Thyroid gland (tissue), 4 donors: ENCODE data around the gene TRIM72. TPM values are rescaled to one million over a fixed set of nuclear protein-coding genes. Genes with fewer than 3 reads are reported as not detected.
A peak's percentile ranks its signal among the peaks of the same experiment; 100 is the strongest.
"Not testable (repeated sequence)": the region's sequence is repeated elsewhere in the genome, so short reads cannot be mapped to it uniquely, and the experiment has no call there.

Experiments used
- DNase-seq, 2 donors: peaks; one replicate each; pipeline ENCODE4 v3.0.0-alpha.2; 2019
- H3K27ac ChIP-seq, 3 donors: fragments of 200-600 bp; sonication (generic); 1 replicate in 2 of 3; 2 replicates in 1 of 3; pipeline ENCODE4 v1.5.1; 2016 to 2019; ENCODE audit warnings: mild to moderate bottlenecking in 1 of 3, moderate library complexity in 1 of 3
- H3K27me3 ChIP-seq: fragments of 200-600 bp; sonication (generic); one replicate; pipeline ENCODE4 v1.5.1; 2019
- H3K36me3 ChIP-seq, 2 donors: fragments of 200-600 bp; sonication (generic); one replicate each; pipeline ENCODE4 v1.5.1; 2016 to 2019
- H3K4me1 ChIP-seq, 2 donors: fragments of 200-600 bp; sonication (generic); one replicate each; pipeline ENCODE4 v1.5.1; 2017 to 2019
- H3K4me3 ChIP-seq, 3 donors: fragments of 200-600 bp; sonication (generic); replicated peaks in 1 of 3; 1 replicate in 2 of 3; 2 replicates in 1 of 3; pipeline ENCODE4 v1.5.1; 2016; ENCODE audit warnings: mild to moderate bottlenecking in 1 of 3
- H3K9me3 ChIP-seq: fragments of 200-600 bp; sonication (generic); one replicate; pipeline ENCODE4 v1.5.1; 2017
- POLR2A ChIP-seq, 2 donors: fragments of 450-650 bp; IDR thresholded peaks; one replicate each; pipeline ENCODE4 v1.6.1; 2017; ENCODE audit warnings: antibody characterized with exemption in 2 of 2, mild to moderate bottlenecking in 2 of 2, moderate library complexity in 1 of 2
- WGBS, 2 donors: methylation state at CpG; one replicate each; pipeline ENCODE4 v1.1.5; 2017; 5-methylcytosine and 5-hydroxymethylcytosine counted together
- intact Hi-C: fragments of 100-400 bp; cut with DNase I; formaldehyde crosslinking; loops from one replicate; pipeline ENCODE4 v1.15.1; 2023
- total RNA-seq, 4 donors: library from RNA; depleted of rRNA; stranded (reverse); fragments of >200 nt; gene quantifications; one replicate each; pipeline ENCODE4 v1.2.3, GENCODE V29; 2016
- TF ChIP-seq, protein P1 (sequence below), 6 experiments: fragments of 200-600 bp in 3 of 6; fragments of 450-650 bp in 3 of 6; sonication (generic) in 3 of 6; IDR thresholded peaks; one replicate each; pipeline ENCODE4 v1.5.1; 2016 to 2019; ENCODE audit warnings: antibody characterized with exemption in 6 of 6, mild to moderate bottlenecking in 2 of 6, inconsistent platforms in 1 of 6, moderate library complexity in 1 of 6

Gene TRIM72
- total RNA-seq, 4 donors from 2014 or later = under 0.01 to 0.11 TPM; not detected in 2

DNA sequence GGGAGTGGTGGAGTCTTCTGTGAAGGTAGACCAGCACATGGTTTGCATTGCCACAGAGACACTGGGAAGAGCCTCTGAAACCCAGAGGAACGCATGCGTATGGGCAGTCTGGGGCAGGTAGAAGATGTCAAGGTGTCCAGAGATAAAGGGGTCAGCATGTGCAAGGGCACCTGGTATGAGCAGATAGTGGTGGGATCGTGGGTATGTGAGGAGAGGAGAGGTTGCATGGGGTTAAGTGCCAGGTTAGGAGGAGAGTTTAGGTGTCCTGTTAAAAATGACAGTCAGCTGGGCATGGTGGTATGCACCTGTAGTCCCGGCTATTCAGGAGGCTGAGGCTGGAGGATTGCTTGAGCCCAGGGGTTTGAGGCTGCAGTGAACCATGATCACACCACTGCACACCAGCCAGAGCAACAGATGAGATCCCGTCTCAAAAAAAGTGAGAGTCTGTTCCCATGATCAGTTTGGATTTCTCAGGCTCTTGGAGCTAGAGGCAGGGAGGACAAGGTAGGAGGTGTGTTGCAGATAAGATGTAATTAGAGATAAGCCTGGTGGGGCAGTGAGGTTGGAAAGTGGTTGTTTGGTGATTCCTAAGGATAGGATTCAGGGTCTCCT, 14.4 kb upstream of the TRIM72 start:
- DNase-seq = no peak
- Histone ChIP-seq H3K27me3 (no peaks in the 10 kb centered on the region), H3K27ac (no peak overlapping the region), H3K36me3 (peaks cover 17 to 20% of the 10 kb centered on the region in 2 donors), H3K4me3 (no peak overlapping the region), H3K9me3 (no peaks in the 10 kb centered on the region), H3K4me1 (peaks cover 0 to 19% of the 10 kb centered on the region in 2 donors)
- WGBS, 2 donors = 93 to 95% methylated on average over 5 of the region's 5 CpGs
- intact Hi-C loops = no loop called here
- TF ChIP-seq POLR2A (IDR thresholded peaks at IDR 0.05) = no peak

DNA sequence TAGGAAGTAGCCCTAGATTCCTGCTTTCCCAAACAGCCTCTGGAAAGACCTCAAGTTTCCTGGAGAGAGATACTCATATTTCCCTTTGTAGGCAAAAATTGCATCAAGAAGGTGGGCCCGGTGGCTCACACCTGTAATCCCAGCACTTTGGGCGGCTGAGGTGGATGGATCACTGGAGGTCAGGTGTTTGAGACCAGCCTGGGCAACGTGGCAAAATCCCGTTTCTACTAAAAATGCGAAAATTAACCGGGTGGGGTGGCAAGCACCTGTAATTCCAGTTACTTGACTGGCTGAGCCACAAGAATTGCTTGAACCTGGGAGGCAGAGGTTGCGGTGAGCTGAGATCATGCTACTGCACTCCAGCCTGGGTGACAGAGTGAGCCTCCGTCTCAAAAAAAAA, 13.8 kb upstream of the TRIM72 start:
- H3K27ac ChIP-seq, DNase-seq, H3K4me3 ChIP-seq, intact Hi-C loops, H3K9me3 ChIP-seq, H3K27me3 ChIP-seq: not testable (repeated sequence)
- Histone ChIP-seq H3K36me3 (peaks cover 12 to 15% of the 10 kb centered on the region in 2 donors), H3K4me1 (peaks cover 0 to 19% of the 10 kb centered on the region in 2 donors)
- WGBS, 2 donors = 88 to 90% methylated on average over 8 of the region's 8 CpGs

DNA sequence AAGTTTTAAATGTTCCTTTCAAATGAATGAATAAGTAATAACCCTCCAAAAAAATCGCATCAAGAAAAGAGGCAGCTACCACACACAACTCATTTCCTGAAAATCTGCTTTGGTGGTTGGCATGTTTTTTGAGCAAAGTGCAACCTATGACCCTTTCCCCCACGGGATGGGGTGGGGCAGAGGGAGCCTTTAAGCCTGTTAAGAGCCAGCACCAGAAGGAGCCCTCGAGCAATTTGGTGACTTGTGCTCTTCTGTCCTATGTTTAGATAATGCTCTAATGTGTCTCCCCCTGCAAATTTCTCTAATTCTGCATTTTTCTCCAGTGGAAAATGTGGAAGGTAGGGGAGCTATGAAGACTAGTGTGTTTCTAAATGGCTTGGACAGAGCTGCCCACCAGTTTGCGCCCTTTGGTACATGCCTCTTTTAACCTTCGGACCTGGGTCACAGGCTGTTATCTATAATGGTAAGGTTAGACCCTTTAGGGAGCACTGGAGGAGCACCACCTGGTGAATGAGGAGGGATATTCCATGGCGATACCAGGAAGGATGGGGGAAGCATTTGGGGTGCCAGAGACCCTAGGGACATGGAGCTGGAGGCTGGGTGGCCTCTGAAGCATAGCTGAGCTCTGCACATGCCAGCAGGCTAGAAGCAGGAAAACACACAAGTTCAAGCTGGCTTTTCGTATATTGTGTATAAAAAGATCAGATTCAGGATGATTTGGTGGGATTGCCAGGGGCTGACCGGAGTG, 12.9 kb upstream of the TRIM72 start:
- Histone ChIP-seq H3K27me3 (no peaks in the 10 kb centered on the region), H3K4me3 (no peak overlapping the region), H3K9me3 (no peaks in the 10 kb centered on the region), H3K4me1 (peaks cover 0 to 19% of the 10 kb centered on the region in 2 donors), H3K27ac (no peak overlapping the region), H3K36me3 (peaks cover 6 to 8% of the 10 kb centered on the region in 2 donors)
- intact Hi-C loops = no loop called here
- WGBS, 2 donors = 58 to 71% methylated on average over 8 of the region's 8 CpGs
- no peak for DNase-seq
- TF ChIP-seq, protein P1, sequence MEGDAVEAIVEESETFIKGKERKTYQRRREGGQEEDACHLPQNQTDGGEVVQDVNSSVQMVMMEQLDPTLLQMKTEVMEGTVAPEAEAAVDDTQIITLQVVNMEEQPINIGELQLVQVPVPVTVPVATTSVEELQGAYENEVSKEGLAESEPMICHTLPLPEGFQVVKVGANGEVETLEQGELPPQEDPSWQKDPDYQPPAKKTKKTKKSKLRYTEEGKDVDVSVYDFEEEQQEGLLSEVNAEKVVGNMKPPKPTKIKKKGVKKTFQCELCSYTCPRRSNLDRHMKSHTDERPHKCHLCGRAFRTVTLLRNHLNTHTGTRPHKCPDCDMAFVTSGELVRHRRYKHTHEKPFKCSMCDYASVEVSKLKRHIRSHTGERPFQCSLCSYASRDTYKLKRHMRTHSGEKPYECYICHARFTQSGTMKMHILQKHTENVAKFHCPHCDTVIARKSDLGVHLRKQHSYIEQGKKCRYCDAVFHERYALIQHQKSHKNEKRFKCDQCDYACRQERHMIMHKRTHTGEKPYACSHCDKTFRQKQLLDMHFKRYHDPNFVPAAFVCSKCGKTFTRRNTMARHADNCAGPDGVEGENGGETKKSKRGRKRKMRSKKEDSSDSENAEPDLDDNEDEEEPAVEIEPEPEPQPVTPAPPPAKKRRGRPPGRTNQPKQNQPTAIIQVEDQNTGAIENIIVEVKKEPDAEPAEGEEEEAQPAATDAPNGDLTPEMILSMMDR (IDR thresholded peaks at IDR 0.05) = no peak
- no peak for TF ChIP-seq POLR2A (IDR thresholded peaks at IDR 0.05)

DNA sequence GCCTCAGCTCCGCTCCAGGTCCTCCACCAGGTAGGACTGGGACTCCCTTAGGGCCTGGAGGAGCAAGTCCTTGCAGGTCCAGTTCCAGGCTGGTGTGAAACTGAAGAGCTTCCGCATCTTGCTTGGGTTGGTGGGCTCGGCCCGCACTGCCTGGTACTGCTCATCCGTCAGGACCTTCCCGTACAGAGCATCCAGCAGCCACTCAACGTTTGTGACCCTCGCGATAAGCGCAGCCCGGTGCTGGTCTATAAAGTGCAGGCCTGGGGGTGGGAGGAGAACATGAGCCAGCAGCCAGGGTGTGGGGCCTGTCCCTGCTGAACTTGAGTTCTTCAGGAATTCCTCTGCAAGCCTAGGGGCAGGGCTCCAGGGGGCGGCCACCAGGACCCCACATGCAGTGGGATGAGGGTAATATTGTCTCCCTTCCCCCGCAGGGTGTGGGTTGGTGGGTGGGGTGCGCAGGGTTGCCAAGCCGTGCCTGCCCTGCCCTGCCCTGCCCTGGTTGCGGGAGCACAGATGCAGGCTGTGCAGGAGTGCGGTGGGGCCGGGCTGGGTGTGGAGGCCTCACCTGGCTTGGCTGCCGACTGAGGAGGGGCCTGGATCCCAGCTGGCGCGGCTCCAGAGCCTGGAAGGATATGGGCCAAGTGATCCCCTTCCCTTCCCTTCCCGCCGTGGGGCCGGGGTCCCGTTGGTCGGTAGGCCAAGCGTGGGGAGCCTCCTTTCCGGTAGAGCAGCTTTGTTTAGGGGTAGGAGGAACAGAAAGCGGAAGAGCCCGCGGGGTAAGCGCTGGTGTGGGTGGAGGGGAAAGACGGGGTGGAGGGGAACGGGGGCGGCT, 12.1 kb upstream of the TRIM72 start:
- Histone ChIP-seq H3K9me3 (no peaks in the 10 kb centered on the region), H3K36me3 (peaks cover 0 to 2% of the 10 kb centered on the region in 2 donors), H3K4me1 (peaks cover 0 to 22% of the 10 kb centered on the region in 2 donors), H3K27me3 (no peaks in the 10 kb centered on the region), H3K4me3 (peak overlapping the region; percentile 19 to 56 (median 24)), H3K27ac (peak overlapping the region in 1 of 3 donors; percentile 28)
- intact Hi-C loops = no loop called here
- peak in 1 of 2 donors; percentile 17 for DNase-seq
- WGBS, 2 donors = 20 to 30% methylated on average over 24 to 27 of the region's 35 CpGs
- TF ChIP-seq, protein P1 (IDR thresholded peaks at IDR 0.05) = no peak
- no peak for TF ChIP-seq POLR2A (IDR thresholded peaks at IDR 0.05)

DNA sequence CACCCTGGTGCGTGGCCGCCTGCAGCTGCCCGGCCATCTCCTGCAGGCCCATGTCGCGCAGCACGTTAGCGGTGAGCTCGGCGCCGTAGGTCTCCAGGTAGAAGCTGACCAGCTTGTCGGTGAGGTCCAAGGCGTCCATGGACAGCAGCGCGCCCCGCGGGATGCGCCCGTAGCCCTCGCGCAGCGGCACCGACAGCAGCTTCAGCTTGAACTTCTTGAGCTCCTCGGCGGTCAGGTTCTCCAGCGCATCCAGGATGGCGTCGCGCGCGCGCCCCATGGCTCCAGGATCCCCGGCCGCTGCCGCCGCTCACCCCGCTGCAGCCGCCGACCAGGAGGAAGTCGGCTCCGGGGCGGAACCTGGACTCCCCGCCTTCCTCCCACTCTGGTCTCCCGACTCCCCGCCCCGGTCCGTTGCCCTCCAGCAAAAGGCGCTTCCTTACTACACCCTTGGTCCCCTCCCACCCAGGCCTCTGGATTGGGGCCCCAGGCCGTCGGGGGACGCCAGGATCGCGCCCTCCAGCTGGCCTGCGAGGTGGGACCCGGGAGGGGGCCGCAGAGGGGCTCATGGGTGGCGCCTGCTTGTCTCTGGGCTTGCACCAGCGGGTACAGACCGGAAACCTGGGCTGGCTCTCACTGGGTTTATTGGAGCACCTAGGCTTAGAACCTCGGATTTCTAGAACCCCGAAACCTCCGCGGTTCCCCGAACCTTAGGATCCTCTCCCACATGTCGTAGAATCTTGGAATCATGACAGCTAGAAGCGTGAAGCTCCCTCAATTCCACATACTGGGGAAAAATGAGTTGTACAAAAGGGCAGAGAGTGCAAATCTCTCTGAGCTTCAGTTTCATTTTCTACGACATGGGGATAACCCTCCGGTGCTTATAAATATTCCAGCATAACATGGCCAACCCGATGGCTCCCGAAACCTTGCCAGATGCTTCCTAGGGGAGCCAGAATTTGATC, 11.2 kb upstream of the TRIM72 start, which contains the start of gene PYCARD:
PYCARD (minus strand) TSS at position 347 of the 962 bp plus-strand sequence; CDS start at position 277, 70 bp downstream.
- Histone ChIP-seq H3K9me3 (no peaks in the 10 kb centered on the region), H3K36me3 (no peaks in the 10 kb centered on the region), H3K27ac (peak within 1 kb of the TSS in 1 of 3 donors; percentile 28), H3K4me3 (peak within 1 kb of the TSS; percentile 19 to 56 (median 24)), H3K4me1 (peaks cover 0 to 22% of the 10 kb centered on the region in 2 donors), H3K27me3 (no peaks in the 10 kb centered on the region)
- intact Hi-C loops = no loop called here
- WGBS, 2 donors = 19 to 35% methylated on average over 20 to 33 of the region's 69 CpGs
- peak; percentile 37 to 49 for DNase-seq
- no peak for TF ChIP-seq POLR2A (IDR thresholded peaks at IDR 0.05)
- TF ChIP-seq, protein P1 (IDR thresholded peaks at IDR 0.05) = no peak
